ENCODE data around the gene LHX3. TPM values are rescaled to one million over a fixed set of nuclear protein-coding genes. Genes with fewer than 3 reads are reported as not detected.

The LHX3 gene
- total and polyA plus RNA-seq, 2 of the 4 experiments (the other 2 are of a cell fraction): not detected

- TF ChIP-seq MXI1 (IDR thresholded peaks at IDR 0.05; ENCODE audit: borderline replicate concordance, low read depth, low read length) (no peak), USF2 (IDR thresholded peaks at IDR 0.05; ENCODE audit: low read depth, low read length) (no peak), CHD1 (IDR thresholded peaks at IDR 0.05; ENCODE audit: low read depth, low read length) (no peak), MAFK (IDR thresholded peaks at IDR 0.05; ENCODE audit: low read depth, low read length) (no peak)
These were observed 45.7 kb upstream of the LHX3 start (continued) for GRCh38 chr9:136250676-136251075.

GRCh38 chr9:136249877-136250559, 45.1 kb upstream of the LHX3 start:
- Histone ChIP-seq H3K23ac (ENCODE audit: low read depth, low read length) (no peak overlapping the region), H3K4me1 (ENCODE audit: control insufficient read depth, insufficient read depth, low read length) (peaks cover 2% of the 10 kb centered on the region), H2AFZ (replicated peaks; ENCODE audit: low read length, poor library complexity) (no peak overlapping the region), H3K27me3 (ENCODE audit: control insufficient read depth, insufficient read depth, low read length) (peaks cover 49% of the 10 kb centered on the region), H3K4ac (ENCODE audit: low read depth, low read length) (no peak overlapping the region), H2BK15ac (ENCODE audit: low read depth, low read length) (no peak overlapping the region), H2BK5ac (ENCODE audit: low read depth, low read length, poor library complexity, severe bottlenecking) (no peak overlapping the region), H3K14ac (replicated peaks; ENCODE audit: low read depth, low read length) (no peak overlapping the region), H2AK9ac (replicated peaks; ENCODE audit: low read depth, low read length, poor library complexity) (no peak overlapping the region), H4K5ac (ENCODE audit: low read depth, low read length) (no peak overlapping the region), H2BK20ac (ENCODE audit: low read depth, low read length) (no peak overlapping the region), H3K27ac (ENCODE audit: insufficient read depth, low read length) (no peak overlapping the region), H4K8ac (ENCODE audit: low read depth in 2 of 2, low read length in 2 of 2) (no peak overlapping the region), H4K91ac (ENCODE audit: insufficient read depth, low read depth, low read length) (no peak overlapping the region), H3K9me3 (ENCODE audit: control insufficient read depth, insufficient read depth, low read length) (no peaks in the 10 kb centered on the region), H3K9ac (ENCODE audit: low read depth, low read length) (no peak overlapping the region), H2AK5ac (ENCODE audit: low read depth, low read length) (no peak overlapping the region), H3K18ac (ENCODE audit: low read depth, low read length) (no peak overlapping the region), H3K36me3 (ENCODE audit: control insufficient read depth, insufficient read depth, low read length) (no peaks in the 10 kb centered on the region), H3K79me1 (ENCODE audit: low read depth in 1 of 2, low read length in 2 of 2) (peaks cover 0 to under 1% of the 10 kb centered on the region in 2 experiments; a peak in 2 of 4 replicates), H4K20me1 (ENCODE audit: insufficient read depth, low read length) (peaks cover 1% of the 10 kb centered on the region; the same call in 1 of the 2 replicates), H3K9me1 (ENCODE audit: insufficient read depth, low read length) (no peaks in the 10 kb centered on the region), H2BK120ac (ENCODE audit: low read depth, low read length) (no peak overlapping the region), H3K4me2 (ENCODE audit: low read depth, low read length) (no peak overlapping the region), H3K56ac (ENCODE audit: extremely low read depth, insufficient read depth, low read length) (no peak overlapping the region), H3K4me3 (ENCODE audit: insufficient read depth, low read depth, low read length) (no peak overlapping the region)
- BruUV-seq (replicated peaks): no TSS peak
- POLR2A ChIA-PET (ENCODE audit: unreplicated experiment): interaction anchor here (0.7 kb wide), 1 partner anchor 17 kb away, joined by 3 read pairs; no protein-coding TSS in a partner anchor
- dilution Hi-C loops (cut with HindIII; ENCODE audit: low sequenced_read_pairs, unreplicated experiment) (no loop called here), in situ Hi-C loops (cut with MboI; ENCODE audit: low sequenced_read_pairs) (no loop called here), intact Hi-C loops (cut with micrococcal nuclease) (no loop called here)
- DNase-seq (no peak), ATAC-seq (ENCODE audit: low read depth) (no peak)
- 57% methylated on average over 5 of the region's 30 CpGs; no CpG with 5 or more reads in 1 of the 2 experiments for WGBS, 2 experiments (ENCODE audit: extremely low coverage in 2 of 2, insufficient read length in 1 of 2)
- CTCF ChIA-PET: no interaction called here
- no peak for TF ChIP-seq FOS (IDR thresholded peaks at IDR 0.05; ENCODE audit: low read depth, low read length)
- no peak for TF ChIP-seq CEBPB (IDR thresholded peaks at IDR 0.05; ENCODE audit: low read depth, low read length)
- no peak for TF ChIP-seq RFX5 (IDR thresholded peaks at IDR 0.05; ENCODE audit: low read depth, low read length)
- TF ChIP-seq RAD21 (IDR thresholded peaks at IDR 0.05; ENCODE audit: low read length): no peak
- no peak for TF ChIP-seq SMC3 (IDR thresholded peaks at IDR 0.05; ENCODE audit: low read depth, low read length)
- TF ChIP-seq ELK1 (IDR thresholded peaks at IDR 0.05; ENCODE audit: borderline replicate concordance, low read depth, low read length): no peak
- TF ChIP-seq USF2 (IDR thresholded peaks at IDR 0.05; ENCODE audit: low read depth, low read length): no peak
- no peak for TF ChIP-seq CTCF (conservative IDR thresholded peaks at IDR 0.05; ENCODE audit: low read depth, low read length)
- no peak for TF ChIP-seq MXI1 (IDR thresholded peaks at IDR 0.05; ENCODE audit: borderline replicate concordance, low read depth, low read length)

Data from IMR-90 (cell line).